Left lung (tissue), 10 donors: ENCODE results near the gene SLC9A1. TPM values are rescaled to one million over a fixed set of nuclear protein-coding genes. Genes with fewer than 3 reads are reported as not detected.
A peak's percentile ranks its signal among the peaks of the same experiment; 100 is the strongest.
"Not testable (repeated sequence)": the region's sequence is repeated elsewhere in the genome, so short reads cannot be mapped to it uniquely, and the experiment has no call there.

Experiments
- ATAC-seq: fragments of 200-7000 bp; cut with Tn5 transposase; one replicate; pipeline ENCODE4 v1.9.1; 2020; ENCODE audit warnings: moderate library complexity
- DNase-seq, 4 donors: peaks; one replicate each; pipeline ENCODE4 v3.0.0-alpha.2; 2013 to 2020
- H3K27ac ChIP-seq, 2 donors: fragments of 200-600 bp; sonication (generic) in 1 of 2; one replicate each; pipeline versions ENCODE4 v1.5.0 to v1.8.0; 2020 to 2021
- H3K27me3 ChIP-seq, 2 donors: fragments of 200-600 bp; sonication (generic) in 1 of 2; one replicate each; pipeline versions ENCODE4 v1.5.0 to v1.8.0; 2020 to 2021
- H3K36me3 ChIP-seq, 2 donors: fragments of 200-600 bp; sonication (generic) in 1 of 2; one replicate each; pipeline versions ENCODE4 v1.5.0 to v1.8.0; 2020 to 2021
- H3K4me1 ChIP-seq, 2 donors: fragments of 200-600 bp; one replicate each; pipeline ENCODE4 v1.8.0; 2021
- H3K4me3 ChIP-seq, 2 donors: fragments of 200-600 bp; sonication (generic) in 1 of 2; one replicate each; pipeline versions ENCODE4 v1.5.0 to v1.8.0; 2020 to 2021; ENCODE audit warnings: mild to moderate bottlenecking in 1 of 2
- H3K9me3 ChIP-seq, 2 donors: fragments of 200-600 bp; sonication (generic) in 1 of 2; one replicate each; pipeline versions ENCODE4 v1.5.0 to v1.8.0; 2020 to 2021
- intact Hi-C, 2 donors: fragments of 100-400 bp; cut with DNase I; formaldehyde crosslinking; loops; one replicate each; pipeline versions ENCODE4 v1.11.2 to v1.14.2; 2022
- polyA plus RNA-seq, 6 donors: library from polyadenylated mRNA; unstranded; fragments of 120-200 nt; gene quantifications; one replicate each; pipeline ENCODE4 v1.2.1, GENCODE V29; 2013; ENCODE audit not compliant: insufficient read length in 6 of 6
- total RNA-seq, 2 donors: library from RNA; stranded (reverse); fragmentation: NEBNext Ultra II Directional; extraction: Animal tissue kit (Norgen Biotek cat#: 25700); gene quantifications; one replicate each; pipeline ENCODE4 v1.2.1, GENCODE V29; 2021
- TF ChIP-seq, protein P1 (sequence below), 2 donors: fragments of 200-600 bp; sonication (generic) in 1 of 2; IDR thresholded peaks; one replicate each; pipeline versions ENCODE4 v1.5.0 to v1.8.0; 2021; ENCODE audit warnings: antibody characterized with exemption in 2 of 2
- donor health status: DM: no; HTN: yes; CAD: no.
- donor health status: DM: no; HTN: no; CAD: no.

SLC9A1 gene
- total and polyA plus RNA-seq, 8 donors: 16.0 to 63.8 (median 20.4) TPM

DNA sequence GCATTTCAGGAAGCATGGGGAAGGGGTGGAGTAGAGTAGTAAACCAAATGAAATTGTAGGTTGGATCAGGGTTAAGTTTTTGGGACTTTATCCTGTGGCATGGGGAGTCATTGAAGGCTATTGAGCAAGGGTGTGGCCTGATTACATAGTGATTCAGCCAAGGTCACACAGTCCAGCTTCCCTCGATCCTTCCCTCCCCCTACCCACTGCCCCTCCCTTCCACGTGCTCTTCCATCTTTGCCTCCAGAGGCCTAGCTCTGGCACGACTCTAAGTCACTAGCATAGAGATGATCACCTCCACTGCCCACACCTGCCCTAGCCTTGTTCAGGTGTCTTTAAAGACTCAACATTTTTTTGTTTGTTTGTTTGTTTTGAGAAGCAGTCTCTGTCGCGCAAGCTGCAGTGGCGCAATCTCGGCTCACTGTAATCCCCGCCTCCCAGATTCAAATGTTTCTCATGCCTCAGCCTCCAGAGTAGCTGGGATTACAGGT, 37.2 kb upstream of the SLC9A1 start:
- Histone ChIP-seq H3K4me3 (no peak overlapping the region), H3K27ac (peak overlapping the region in 1 of 2 donors; percentile 42), H3K9me3 (no peaks in the 10 kb centered on the region), H3K27me3 (no peaks in the 10 kb centered on the region), H3K36me3 (no peaks in the 10 kb centered on the region), H3K4me1 (peaks cover 0 to 11% of the 10 kb centered on the region in 2 donors)
- ATAC-seq (peak; percentile 87), DNase-seq (peak in 1 of 4 donors; percentile 34)
- TF ChIP-seq, protein P1, sequence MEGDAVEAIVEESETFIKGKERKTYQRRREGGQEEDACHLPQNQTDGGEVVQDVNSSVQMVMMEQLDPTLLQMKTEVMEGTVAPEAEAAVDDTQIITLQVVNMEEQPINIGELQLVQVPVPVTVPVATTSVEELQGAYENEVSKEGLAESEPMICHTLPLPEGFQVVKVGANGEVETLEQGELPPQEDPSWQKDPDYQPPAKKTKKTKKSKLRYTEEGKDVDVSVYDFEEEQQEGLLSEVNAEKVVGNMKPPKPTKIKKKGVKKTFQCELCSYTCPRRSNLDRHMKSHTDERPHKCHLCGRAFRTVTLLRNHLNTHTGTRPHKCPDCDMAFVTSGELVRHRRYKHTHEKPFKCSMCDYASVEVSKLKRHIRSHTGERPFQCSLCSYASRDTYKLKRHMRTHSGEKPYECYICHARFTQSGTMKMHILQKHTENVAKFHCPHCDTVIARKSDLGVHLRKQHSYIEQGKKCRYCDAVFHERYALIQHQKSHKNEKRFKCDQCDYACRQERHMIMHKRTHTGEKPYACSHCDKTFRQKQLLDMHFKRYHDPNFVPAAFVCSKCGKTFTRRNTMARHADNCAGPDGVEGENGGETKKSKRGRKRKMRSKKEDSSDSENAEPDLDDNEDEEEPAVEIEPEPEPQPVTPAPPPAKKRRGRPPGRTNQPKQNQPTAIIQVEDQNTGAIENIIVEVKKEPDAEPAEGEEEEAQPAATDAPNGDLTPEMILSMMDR (IDR thresholded peaks at IDR 0.05): no peak
- intact Hi-C loops: no loop called here

DNA sequence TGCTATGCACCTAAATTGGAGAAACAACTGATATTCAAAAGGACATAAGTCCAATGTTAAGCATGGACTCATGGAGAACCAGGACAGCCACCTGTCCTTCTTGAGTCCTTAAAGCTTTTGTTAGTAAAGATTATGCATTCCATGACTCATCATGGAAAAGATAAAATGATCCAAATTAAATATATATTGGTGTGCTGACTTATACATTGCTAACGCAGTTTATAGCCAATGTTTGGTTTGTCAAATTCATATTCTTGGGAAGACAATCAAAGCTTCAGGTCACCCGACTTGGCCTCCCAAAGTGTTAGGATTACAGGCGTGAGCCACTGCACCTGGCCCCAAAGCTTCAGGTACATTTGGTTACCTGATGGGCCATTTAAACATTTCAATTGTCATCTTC, 29.7 kb upstream of the SLC9A1 start:
- intact Hi-C loops, H3K27ac ChIP-seq, H3K27me3 ChIP-seq, H3K4me1 ChIP-seq, H3K4me3 ChIP-seq, DNase-seq, H3K36me3 ChIP-seq, ATAC-seq: not testable (repeated sequence)
- H3K9me3 ChIP-seq: peaks cover 0 to 25% of the 10 kb centered on the region in 2 donors

DNA sequence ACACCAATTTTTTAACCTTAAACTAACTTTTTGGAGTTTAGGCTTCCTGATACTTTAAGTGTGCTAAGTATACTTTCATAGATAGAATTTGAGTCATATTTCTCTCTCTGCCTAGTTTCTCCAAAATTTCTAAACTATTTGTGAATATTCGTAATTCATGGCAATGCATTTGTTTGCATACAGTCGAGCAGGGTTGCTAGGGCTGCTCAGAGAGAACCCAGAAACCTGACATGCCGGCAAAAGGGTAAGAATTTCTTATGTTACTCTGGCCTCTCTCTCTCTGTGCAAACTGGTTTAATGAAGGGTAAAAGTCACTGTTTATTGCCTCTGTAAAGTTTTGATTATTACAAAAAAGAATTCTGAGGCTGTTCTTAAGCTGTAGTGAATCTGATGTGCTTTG, 25.1 kb upstream of the SLC9A1 start:
- DNase-seq (no peak), ATAC-seq (no peak)
- intact Hi-C loops: no loop called here
- peaks cover 0 to 25% of the 10 kb centered on the region in 2 donors for H3K9me3 ChIP-seq
- H3K4me1 ChIP-seq: no peaks in the 10 kb centered on the region
- no peak overlapping the region for H3K27ac ChIP-seq
- TF ChIP-seq, protein P1 (IDR thresholded peaks at IDR 0.05): no peak
- no peaks in the 10 kb centered on the region for H3K36me3 ChIP-seq
- H3K27me3 ChIP-seq: no peaks in the 10 kb centered on the region
- no peak overlapping the region for H3K4me3 ChIP-seq

DNA sequence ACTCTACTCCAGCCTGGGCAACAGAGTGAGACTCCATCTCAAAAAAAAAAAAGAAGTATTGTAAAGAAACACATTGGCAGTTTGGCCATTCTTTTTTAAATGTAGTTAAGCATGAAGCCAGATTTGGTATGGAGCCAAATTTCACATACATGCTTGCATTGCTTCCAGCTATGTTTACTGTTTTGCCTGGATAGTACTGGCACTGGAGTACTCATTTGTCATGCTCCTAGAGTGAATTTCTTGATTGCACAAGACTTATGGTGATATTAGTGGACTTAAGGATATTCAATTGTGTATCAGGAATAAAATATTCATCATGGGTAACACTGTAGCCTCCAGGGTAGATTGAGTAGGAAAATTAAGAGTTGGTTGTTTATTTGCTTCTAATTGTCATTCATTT, 24.5 kb upstream of the SLC9A1 start:
- H3K27ac ChIP-seq: no peak overlapping the region
- no peaks in the 10 kb centered on the region for H3K27me3 ChIP-seq
- H3K36me3 ChIP-seq: no peaks in the 10 kb centered on the region
- DNase-seq: no peak
- ATAC-seq: no peak
- TF ChIP-seq, protein P1 (IDR thresholded peaks at IDR 0.05): no peak
- H3K9me3 ChIP-seq: peaks cover 0 to 25% of the 10 kb centered on the region in 2 donors
- intact Hi-C loops: no loop called here
- no peaks in the 10 kb centered on the region for H3K4me1 ChIP-seq
- H3K4me3 ChIP-seq: no peak overlapping the region

DNA sequence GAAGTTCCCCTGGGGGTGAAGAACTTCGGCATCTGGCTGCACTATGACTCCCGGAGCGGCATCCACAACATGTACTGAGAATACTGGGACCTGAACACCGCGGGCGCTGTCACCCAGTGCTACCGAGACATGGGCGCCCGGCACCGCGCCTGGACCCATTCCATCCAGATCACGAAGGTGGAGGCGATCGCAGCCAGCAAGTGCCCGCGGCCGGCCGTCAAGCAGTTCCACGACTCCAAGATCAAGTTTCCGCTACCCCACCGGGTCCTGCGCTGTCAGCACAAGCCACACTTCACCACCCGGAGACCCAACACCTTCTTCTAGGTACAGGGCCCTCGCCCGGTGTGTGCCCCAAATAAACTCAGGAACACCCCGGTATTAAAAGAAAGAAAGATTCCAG, 22.0 kb upstream of the SLC9A1 start:
- Histone ChIP-seq H3K4me1 (no peaks in the 10 kb centered on the region), H3K27me3 (no peaks in the 10 kb centered on the region), H3K9me3 (peaks cover 0 to 10% of the 10 kb centered on the region in 2 donors), H3K27ac (no peak overlapping the region), H3K36me3 (no peaks in the 10 kb centered on the region), H3K4me3 (no peak overlapping the region)
- TF ChIP-seq, protein P1 (IDR thresholded peaks at IDR 0.05): no peak
- intact Hi-C loops: no loop called here
- ATAC-seq (no peak), DNase-seq (no peak)

DNA sequence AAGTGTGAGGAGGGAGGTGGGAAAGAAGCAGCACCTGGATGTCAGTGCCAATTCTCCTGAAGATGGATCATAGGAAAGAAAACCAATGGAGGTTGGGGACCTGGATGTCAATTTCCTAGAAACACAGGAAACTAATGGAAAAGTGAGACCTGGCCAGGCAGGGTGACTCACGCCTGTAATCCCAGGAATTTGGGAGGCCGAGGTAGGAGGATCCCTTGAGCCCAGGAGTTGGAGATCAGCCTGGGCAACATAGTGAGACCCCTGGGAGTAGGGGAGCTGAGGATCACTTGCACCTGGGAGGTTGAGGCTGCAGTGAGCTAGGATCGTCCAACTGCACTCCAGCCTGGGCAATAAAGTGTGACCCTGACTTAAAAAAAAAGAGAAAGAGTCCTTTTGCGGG, 21.4 kb upstream of the SLC9A1 start:
- Histone ChIP-seq H3K27me3 (no peaks in the 10 kb centered on the region), H3K27ac (no peak overlapping the region), H3K9me3 (peaks cover 0 to 3% of the 10 kb centered on the region in 2 donors), H3K36me3 (no peaks in the 10 kb centered on the region), H3K4me1 (no peaks in the 10 kb centered on the region), H3K4me3 (no peak overlapping the region)
- TF ChIP-seq, protein P1 (IDR thresholded peaks at IDR 0.05): no peak
- DNase-seq (no peak), ATAC-seq (no peak)
- intact Hi-C loops: no loop called here

DNA sequence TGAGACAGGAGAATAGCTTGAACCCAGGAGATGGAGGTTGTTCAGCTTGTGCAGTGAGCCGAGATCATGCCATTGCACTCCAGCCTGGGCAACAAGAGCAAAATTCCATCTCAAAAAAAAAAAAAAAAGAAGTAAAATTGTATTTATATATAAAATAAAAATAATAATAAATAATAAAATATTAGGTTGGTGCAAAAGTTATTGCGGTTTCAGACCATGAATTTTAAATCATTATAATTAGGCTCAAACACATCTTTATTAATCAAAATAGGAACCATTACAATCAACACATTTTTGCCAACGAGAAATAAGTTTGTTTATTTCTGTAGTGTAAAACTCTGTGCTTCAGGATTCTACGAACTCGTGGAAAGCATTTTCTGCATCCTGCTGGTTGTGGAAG, 18.1 kb upstream of the SLC9A1 start:
- DNase-seq, H3K4me3 ChIP-seq, ATAC-seq, H3K27ac ChIP-seq, intact Hi-C loops, H3K4me1 ChIP-seq, H3K9me3 ChIP-seq, H3K36me3 ChIP-seq, H3K27me3 ChIP-seq: not testable (repeated sequence)
